Fibroblast of upper back skin (primary cell): ENCODE results near the gene AP4M1.

Experiments used
- DNase-seq: peaks from one replicate; pipeline ENCODE4 v3.0.0-alpha.2; 2013

Gene AP4M1

GRCh38 chr7:100101016-100101862 lies at the start of gene AP4M1, which contains the start of gene MCM7:
TSS of gene AP4M1 (plus strand) at chr7:100101643. CDS start at chr7:100101715, 72 bp downstream.
TSS of gene MCM7 (minus strand) at chr7:100101397. CDS start at chr7:100101294, 103 bp downstream.
- peak; percentile 99 for DNase-seq

GRCh38 chr7:100053215-100053614 lies 48.2 kb upstream of the AP4M1 start:
- peak; percentile 36 for DNase-seq

GRCh38 chr7:100057006-100057405 lies 44.4 kb upstream of the AP4M1 start:
- no peak for DNase-seq

GRCh38 chr7:100059251-100059739 lies 42.1 kb upstream of the AP4M1 start:
- no peak for DNase-seq

- no peak for DNase-seq
These were observed 39.8 kb upstream of the AP4M1 start for GRCh38 chr7:100061518-100062193.

- DNase-seq, result no peak
These were observed 38.1 kb upstream of the AP4M1 start for GRCh38 chr7:100063376-100063775.

GRCh38 chr7:100064162-100064561 lies 37.3 kb upstream of the AP4M1 start:
- DNase-seq, result no peak

- peak; percentile 80 for DNase-seq
These were observed 35.8 kb upstream of the AP4M1 start for GRCh38 chr7:100065452-100066186.

GRCh38 chr7:100066953-100067352 lies 34.5 kb upstream of the AP4M1 start:
- no peak for DNase-seq

GRCh38 chr7:100069991-100070390 lies 31.5 kb upstream of the AP4M1 start:
- DNase-seq, result no peak

GRCh38 chr7:100071018-100071723 lies 30.3 kb upstream of the AP4M1 start:
- DNase-seq, result no peak

- DNase-seq, result no peak
These were observed 29.0 kb upstream of the AP4M1 start for GRCh38 chr7:100072462-100072861.

- DNase-seq, result no peak
These were observed 26.6 kb upstream of the AP4M1 start for GRCh38 chr7:100074841-100075240.

- no peak for DNase-seq
These were observed 26.0 kb upstream of the AP4M1 start for GRCh38 chr7:100075418-100075817.

- DNase-seq, result no peak
These were observed 24.2 kb upstream of the AP4M1 start for GRCh38 chr7:100077205-100077604.

GRCh38 chr7:100079024-100079560 lies 22.4 kb upstream of the AP4M1 start:
- no peak for DNase-seq

GRCh38 chr7:100080907-100081534 lies 20.4 kb upstream of the AP4M1 start:
- DNase-seq, result peak; percentile 9

- peak; percentile 99 for DNase-seq
These were observed 19.8 kb upstream of the AP4M1 start, which contains the start of gene ZNF3 for GRCh38 chr7:100081535-100082102. TSS of gene ZNF3 (minus strand) at chr7:100081723. CDS start at chr7:100077357, 4,366 bp downstream.

- DNase-seq, result no peak
These were observed 18.5 kb upstream of the AP4M1 start for GRCh38 chr7:100082978-100083377.

GRCh38 chr7:100085515-100085914 lies 15.9 kb upstream of the AP4M1 start:
- no peak for DNase-seq

- DNase-seq, result peak; percentile 99
These were observed 14.2 kb upstream of the AP4M1 start for GRCh38 chr7:100087055-100087750.
